OCI-LY7 (cell line): Measurements from ENCODE around the gene ZNF280A.

Source experiments
- EZH2phosphoT487 ChIP-seq: fragments of 200-600 bp; sonication (generic); IDR thresholded peaks from 2 replicates; pipeline ENCODE4 v1.6.1; 2018; ENCODE audit warnings: low read depth, borderline replicate concordance, mild to moderate bottlenecking, mixed run types, antibody characterized with exemption, low read length, moderate library complexity, mixed read lengths
- TF ChIP-seq, protein P1 (sequence below): fragments of 200-600 bp; sonication (generic); conservative IDR thresholded peaks from 2 replicates; pipeline ENCODE4 v1.5.1; 2014; ENCODE audit warnings: mild to moderate bottlenecking, antibody characterized with exemption, low read length, moderate library complexity, mixed read lengths

DNA sequence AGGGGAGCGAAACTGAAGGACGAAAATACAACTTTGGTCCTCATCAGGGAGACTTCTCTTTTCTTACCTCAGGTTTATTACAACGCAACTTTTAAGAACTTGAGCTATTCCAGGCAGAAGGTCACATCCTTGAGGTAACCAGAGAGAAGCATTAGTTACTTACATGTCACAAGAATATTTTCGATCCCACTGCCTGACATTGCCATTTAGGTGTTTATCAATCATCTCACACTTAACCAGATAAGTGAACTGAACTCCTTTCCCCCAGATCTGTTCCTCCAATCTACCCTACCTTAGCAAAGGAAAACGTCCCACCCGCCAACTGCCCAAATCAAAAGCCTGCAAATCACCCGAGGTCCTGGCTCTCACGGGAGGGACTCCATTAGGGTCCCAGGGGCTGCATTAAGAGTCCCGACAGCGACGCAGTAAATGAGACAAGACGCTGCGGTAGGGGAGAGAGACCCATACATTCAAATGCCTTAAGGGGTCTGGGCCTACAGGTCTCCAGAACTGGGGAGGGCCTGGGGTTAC, 12.3 kb downstream of the ZNF280A start:
- TF ChIP-seq, protein P1, sequence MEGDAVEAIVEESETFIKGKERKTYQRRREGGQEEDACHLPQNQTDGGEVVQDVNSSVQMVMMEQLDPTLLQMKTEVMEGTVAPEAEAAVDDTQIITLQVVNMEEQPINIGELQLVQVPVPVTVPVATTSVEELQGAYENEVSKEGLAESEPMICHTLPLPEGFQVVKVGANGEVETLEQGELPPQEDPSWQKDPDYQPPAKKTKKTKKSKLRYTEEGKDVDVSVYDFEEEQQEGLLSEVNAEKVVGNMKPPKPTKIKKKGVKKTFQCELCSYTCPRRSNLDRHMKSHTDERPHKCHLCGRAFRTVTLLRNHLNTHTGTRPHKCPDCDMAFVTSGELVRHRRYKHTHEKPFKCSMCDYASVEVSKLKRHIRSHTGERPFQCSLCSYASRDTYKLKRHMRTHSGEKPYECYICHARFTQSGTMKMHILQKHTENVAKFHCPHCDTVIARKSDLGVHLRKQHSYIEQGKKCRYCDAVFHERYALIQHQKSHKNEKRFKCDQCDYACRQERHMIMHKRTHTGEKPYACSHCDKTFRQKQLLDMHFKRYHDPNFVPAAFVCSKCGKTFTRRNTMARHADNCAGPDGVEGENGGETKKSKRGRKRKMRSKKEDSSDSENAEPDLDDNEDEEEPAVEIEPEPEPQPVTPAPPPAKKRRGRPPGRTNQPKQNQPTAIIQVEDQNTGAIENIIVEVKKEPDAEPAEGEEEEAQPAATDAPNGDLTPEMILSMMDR = no peak
- no peak for TF ChIP-seq EZH2phosphoT487
